IPS-NIHi7 (cell line): ENCODE results near the gene A4GNT.
"Not testable (repeated sequence)": the region's sequence is repeated elsewhere in the genome, so short reads cannot be mapped to it uniquely, and the experiment has no call there.

ENCODE experiments used
- DNase-seq: peaks from one replicate; pipeline ENCODE4 v3.0.0; 2012; ENCODE audit warnings: mixed read lengths; ENCODE audit errors: extremely low spot score

Gene A4GNT

GRCh38 chr3:138118612-138119422 lies 13.4 kb downstream of the A4GNT start:
- peak; percentile 81 for DNase-seq

DNA sequence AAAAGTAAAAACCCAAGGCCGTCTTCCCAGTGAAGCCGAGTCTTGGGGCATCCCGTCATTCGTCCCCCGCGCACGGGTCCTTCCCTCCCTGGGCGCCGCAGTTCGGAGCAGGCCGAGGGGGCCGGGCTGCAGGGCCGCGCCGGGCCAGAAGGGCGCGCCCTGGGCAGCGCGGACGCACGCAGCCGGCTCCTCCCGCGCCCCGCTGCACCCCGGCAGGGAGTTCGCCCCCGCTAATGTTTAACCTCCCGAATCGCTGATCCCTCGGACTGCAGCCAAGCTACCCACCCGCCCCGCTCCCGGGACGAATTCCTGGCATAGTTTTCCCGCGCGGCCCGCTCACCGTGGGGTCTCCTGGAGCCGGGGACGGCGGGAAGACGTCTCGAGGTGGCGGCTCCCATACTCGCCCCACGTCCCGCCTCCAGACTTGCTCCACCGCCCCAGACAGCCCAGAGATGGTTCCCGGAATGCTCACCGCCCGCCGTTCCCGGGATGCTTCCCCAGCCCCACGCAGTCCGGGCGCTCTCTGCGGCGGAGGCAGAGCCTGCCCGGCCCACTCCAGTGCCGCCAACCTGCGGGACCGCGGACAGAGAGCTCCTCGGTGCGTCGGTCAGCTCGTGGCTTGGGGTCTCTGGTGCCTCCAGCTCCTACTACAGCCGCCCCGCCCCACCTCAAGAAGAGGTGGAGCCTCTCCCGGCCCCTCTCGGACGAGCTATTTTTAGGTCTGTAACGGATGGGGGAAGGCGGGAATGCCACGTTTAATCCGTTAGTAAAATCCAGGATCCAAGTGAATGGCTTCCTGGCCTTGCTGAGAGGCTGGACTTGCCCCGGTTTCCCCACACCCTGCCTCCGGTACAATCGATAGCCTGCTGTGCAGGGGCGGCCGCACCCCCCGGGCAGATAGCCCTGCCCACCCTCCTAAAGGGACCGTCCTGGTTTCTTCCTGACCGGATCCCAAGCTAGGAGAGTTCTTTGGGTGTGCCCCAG lies 16.9 kb downstream of the A4GNT start, which contains the start of gene DZIP1L:
Gene DZIP1L (minus strand): TSS at position 621 of the 984 bp plus-strand sequence. CDS start 11,637 bp downstream, outside the sequence.
- peak; percentile 78 for DNase-seq

DNA sequence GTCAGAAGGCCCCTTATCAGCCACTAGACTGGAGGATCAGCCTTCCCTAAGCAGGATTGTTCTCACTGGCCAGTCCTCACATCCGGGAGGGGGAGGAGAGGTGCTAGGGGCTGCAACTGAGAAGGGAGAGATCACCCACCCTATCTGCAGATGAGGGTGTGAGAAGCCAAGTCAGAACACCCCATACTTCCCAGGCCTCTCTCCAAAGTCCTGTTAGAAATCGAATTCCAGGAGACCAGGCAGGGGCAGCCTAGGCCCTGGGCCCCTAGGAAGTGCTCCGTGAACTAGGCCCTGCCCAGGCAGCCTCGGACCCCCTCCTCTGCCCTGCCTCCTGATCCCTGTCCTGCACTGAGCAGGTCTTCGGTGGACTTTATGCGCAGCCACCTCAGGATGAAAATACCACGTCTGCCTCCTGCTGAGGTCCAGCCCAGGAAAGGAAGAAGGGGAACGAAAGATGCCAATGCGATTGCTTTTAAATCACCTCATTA lies 17.7 kb downstream of the A4GNT start:
- DNase-seq: peak; percentile 38

- no peak for DNase-seq
These were observed 18.9 kb downstream of the A4GNT start for GRCh38 chr3:138113326-138113725.

- DNase-seq: no peak
These were observed 19.8 kb downstream of the A4GNT start for GRCh38 chr3:138112362-138112761.

- no peak for DNase-seq
These were observed 26.6 kb downstream of the A4GNT start for GRCh38 chr3:138105598-138105997.

GRCh38 chr3:138103466-138103865 lies 28.7 kb downstream of the A4GNT start:
- no peak for DNase-seq

DNA sequence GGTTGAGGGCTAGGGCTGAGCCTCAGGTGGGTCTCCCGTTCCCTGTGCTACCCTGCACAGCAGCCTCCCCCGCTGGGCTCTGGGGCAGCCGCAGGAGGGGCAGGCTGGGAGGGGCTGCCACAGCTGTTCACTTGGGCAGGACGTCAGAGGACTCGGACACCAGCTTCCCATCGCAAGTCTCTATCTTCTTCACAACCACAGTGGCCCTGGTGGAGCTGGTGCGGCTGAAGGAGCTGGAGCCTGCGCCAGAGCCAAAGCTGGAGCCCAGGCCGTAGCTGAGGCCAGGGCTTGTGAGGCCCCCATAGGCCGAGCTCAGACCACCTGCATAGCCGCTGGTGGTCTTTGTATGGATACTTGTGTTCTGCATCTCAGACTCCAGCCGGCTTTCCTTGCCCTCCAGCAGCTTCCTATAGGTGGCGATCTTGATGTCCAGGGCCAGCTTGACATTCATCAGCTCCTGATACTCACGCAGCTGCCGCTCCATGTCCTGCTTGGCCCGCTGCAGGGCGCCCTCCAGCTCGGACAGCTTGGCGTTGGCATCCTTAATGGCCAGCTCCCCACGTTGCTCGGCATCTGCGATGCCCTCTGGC lies 30.7 kb downstream of the A4GNT start:
- DNase-seq: peak; percentile 48

DNA sequence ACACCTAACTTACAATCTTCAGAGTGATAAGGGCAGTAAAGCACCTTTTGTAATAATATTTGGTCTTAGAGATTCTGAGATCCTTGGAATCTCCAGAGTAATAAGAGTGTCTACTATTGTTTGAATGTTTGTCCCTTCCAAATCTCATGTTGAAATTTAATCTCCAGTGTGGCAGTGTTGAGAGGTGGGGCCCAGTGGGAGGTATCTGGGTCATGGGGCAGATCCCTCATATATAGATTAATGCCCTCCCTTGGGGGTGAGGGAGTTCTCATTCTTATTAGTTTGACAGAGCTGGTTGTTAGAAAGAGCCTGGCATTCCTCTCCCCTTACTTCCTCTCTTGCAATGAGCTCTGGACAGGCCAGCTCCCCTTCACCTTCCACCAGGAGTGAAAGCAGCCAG lies 32.8 kb downstream of the A4GNT start:
- DNase-seq: no peak

DNA sequence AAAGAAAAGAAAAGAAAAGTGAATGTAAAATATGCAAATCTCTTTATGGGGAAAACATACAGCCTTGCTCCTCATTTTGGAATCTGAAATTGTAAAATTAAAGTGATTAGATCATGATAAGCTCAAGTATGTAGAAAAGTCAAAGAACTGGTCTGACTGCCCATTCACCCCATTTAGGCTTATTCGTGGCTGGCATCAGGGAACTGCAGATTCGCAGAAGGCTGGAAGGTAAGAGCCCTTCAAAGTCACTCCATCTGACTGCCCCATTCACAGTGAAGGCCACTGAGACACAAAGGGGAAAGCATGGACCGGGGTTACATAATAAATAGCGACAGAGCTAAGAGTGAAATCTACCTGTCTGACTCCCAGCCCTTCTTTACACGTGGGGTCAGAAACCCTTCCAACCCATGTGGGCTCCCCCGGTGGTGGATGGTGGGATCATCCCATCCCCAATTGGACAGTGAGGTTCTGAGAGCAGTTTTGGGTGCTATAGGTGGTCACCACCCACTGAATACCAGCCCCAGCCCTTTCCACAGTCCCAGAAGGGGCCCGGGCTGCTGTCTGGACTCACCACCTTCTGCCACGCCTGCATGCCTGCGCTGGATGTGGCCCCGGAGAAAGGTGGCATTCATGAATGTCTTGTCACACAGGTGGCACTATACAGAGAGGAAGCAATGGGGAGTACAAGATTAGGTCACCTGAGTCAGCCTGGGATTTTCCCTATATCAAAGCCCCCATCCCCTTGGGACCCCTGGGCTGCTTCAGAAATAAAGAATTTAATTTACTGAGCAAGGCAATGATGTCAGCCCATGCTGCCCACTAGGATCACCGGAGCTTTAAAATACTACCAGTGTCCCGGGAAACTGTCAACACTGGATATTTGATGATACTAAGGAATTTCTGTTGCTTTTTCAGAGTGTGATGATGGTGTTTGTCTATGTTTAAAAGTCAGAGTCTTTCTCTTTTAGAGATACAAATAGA lies 34.7 kb downstream of the A4GNT start:
- DNase-seq: peak; percentile 73

GRCh38 chr3:138093721-138094120 lies 38.5 kb downstream of the A4GNT start:
- DNase-seq: no peak

DNA sequence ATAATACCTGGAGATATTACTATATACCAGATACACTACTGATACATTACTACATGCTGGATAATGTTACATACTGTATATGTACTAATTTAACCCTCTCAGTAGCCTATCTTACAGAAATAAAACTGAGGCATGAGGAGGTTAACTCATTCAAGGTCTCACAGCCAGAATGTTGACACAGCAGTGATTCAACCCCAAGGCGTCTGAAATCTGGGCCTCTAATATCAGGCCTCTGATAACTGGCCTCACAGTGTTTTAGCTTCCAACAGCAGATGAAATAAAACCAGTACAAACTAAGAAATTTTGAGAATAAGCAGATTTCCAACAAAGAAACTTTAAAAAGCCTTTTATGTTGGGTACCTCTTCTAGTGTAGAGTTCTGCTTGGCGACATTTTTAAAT lies 40.2 kb downstream of the A4GNT start:
- no peak for DNase-seq

DNA sequence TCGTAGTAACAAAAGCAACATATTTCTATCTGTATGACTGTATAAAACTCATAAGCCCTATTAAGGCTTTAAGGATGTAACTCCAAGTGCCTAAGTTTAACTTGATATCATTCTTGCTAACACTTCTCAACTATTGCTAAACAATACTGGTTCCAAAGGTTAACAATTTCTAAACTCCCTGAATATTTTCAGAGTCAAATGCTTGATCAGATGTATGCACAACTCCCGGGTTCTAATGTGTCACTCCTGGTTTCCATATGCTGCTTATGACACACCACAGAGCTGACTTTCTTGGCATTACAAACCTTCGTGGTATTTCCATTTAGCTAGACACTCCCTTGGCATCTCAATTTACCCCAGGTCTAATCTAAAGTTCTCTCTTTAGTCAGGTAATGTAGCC lies 43.1 kb downstream of the A4GNT start:
- DNase-seq: no peak

DNA sequence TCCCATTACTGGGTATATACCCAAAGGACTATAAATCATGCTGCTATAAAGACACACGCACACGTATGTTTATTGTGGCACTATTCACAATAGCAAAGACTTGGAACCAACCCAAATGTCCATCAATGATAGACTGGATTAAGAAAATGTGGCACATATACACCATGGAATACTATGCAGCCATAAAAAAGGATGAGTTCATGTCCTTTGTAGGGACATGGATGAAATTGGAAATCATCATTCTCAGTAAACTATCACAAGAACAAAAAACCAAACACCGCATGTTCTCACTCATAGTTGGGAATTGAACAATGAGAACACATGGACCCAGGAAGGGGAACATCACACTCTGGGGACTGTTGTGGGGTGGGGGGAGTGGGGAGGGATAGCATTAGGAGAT lies 46.4 kb downstream of the A4GNT start:
- not testable (repeated sequence) for DNase-seq

- no peak for DNase-seq
These were observed 48.0 kb downstream of the A4GNT start for GRCh38 chr3:138084196-138084595.

- DNase-seq: no peak
These were observed 49.2 kb downstream of the A4GNT start for GRCh38 chr3:138082992-138083386.

DNA sequence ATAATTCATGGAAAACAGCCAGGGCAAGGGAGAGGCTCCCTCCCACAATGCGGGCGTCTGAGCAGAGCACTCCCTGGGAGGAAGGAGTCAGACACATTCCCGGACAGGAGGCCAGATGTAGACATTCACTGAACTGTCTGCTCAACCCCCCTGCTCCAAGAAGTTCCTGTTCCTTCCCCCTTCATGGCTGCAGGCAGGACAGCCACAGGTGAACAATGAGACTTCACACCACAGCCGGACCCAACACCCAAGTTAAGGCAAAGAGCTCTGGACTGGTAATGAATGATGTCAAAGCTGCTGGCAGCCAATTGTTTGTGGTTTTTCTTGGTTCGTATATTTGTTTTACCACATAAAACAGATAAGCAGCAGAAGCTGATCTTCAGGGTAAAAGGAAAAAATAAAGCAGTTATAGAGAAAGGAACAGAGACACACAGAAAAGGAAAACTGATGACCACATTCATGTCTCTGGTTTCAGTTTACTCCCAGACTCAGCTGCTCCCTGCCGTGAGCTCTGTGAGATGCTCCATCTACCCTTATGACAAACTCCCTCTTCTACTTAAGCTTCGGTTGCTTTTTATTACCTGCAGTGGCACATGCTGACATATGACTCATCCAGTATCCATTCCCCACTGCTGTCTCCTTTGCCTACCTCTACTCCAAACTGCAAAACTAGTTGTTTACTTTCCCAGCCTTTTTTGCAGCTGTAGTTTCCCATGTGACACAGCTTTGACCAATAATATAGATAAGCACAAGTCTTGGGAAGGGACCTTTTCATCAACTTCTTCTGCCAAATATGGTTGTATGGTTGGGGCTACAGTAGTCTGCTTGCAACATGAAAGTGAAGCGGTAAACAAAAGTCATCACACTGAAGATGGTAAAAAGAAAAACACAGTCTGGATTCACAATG lies 49.9 kb downstream of the A4GNT start:
- DNase-seq: peak; percentile 35

GRCh38 chr3:138081371-138082084 lies 50.7 kb downstream of the A4GNT start:
- no peak for DNase-seq

DNA sequence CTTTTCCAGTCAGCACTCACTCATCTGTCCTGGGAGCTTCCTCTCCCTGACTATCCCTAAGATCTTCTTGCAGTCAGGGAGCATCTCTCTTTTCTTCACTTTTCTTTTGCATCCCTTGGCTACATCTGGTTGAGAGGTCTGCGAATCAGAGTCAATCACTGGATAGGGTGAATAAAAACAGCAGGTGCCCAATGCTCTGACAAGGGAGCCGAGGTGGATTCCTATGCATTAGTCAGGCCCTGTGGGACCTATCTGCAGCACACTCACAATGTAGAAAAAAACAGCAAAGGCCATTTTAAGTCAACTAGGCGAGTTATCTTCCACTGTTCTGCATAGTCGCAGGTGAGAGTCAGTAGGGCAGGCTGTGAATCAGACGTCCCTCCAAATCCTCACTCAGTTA lies 52.3 kb downstream of the A4GNT start:
- DNase-seq: no peak
